GM20431 (cell line): ENCODE data around the gene SSNA1.

ENCODE experiments used
- in situ Hi-C: fragments of 300-500 bp; cut with MseI, MboI; formaldehyde crosslinking; loops from one replicate; pipeline ENCODE4 v1.15.0; 2020; ENCODE audit warnings: low sequenced_read_pairs; ENCODE audit not compliant: unreplicated experiment

Gene SSNA1

DNA sequence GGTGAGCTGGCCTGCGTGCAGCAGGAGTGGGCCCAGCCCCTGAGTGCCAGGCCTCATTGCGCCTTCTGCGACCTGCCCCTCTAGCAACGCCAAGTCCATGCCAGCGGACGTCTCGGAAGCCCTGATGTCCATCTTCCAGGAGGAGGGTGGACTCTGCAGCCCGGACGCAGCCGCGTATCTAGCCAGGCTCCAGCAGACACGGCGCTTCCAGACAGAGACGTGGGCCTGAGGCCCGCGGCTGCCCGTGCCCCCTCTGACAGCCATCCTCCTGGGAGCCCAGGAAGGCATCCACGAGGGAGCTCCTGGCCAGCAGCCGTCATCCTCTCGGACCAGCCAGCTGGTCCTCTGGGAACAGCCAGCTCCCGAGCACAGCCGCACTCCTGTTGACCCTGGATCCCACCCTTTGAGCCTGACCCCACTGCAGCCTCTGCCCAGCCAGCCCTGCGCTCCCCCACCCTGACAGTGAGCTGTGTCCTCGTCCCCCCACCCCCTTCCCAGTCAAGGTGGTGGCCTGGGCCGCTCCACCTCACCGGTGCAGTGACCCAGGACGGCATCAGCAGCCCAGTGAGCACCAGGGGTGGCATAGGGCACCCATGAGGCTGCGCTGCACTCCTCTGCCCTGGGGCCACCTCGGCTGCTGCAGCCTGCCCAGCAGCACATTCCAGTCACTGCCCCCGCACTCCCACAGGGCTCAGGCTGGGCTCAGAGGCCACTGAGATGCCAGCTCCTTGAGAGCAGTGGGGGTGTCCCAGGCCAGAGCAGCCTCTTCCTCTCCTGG lies 27.9 kb downstream of the SSNA1 start:
- in situ Hi-C loops: no loop called here

GRCh38 chr9:137217276-137218211 lies 29.1 kb downstream of the SSNA1 start:
- in situ Hi-C loops: no loop called here

DNA sequence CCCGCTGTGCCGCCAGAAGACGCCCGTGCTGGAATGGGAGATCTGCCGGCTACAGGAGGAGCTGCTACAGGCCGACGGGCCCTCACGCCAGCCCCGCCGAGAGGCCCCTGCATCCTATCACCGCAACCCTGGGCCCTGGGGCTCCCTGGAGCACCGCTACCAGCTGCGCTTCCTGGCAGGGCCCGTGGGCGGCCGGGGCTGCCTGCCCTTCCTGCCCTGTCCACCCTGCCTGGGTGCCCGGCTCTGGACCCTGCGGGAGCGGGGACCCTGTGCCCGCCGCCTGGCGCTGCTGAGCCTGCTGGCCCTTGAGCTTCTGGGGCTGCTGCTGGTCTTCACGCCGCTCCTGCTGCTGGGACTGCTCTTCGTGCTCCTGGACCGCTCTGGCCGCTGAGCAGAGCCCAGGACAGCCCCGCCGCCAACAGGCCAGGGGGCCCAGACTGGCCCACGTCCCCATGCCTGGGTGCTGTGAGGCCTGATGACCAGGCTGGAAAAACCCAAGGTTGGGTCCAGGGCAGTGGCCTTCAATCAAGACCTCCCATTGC lies 29.8 kb downstream of the SSNA1 start:
- in situ Hi-C loops: no loop called here

DNA sequence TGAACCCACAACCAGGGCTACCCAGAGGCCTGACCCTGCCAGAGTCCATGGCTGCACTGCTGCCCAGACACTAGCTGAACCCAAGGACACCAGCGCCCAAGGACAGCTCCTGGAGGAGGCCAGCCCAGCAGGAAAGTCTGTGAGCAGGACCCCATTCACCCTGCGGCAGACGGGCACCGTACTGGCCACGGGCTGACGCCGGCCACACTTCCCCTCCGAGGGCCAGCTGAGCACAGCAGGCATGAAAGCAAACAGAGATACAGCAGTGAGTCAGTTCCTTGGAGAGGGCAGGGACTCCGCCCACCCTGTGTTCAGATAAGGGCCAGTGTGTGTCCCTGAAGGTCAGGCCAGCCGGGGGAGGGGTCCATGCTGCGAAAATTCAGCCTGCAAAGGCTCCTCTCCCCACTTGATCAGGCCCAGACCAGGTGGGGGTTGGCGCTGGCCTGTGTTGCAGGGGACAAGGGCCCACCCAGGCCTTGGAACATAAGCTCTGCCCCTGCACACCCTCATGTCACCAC lies 30.3 kb downstream of the SSNA1 start:
- in situ Hi-C loops: no loop called here

GRCh38 chr9:137219757-137220316 lies 31.4 kb downstream of the SSNA1 start:
- in situ Hi-C loops: loop anchor here (10.0 kb wide), 1 partner anchor 95 kb away; no protein-coding TSS in a partner anchor

GRCh38 chr9:137220317-137221094 lies 32.0 kb downstream of the SSNA1 start:
- in situ Hi-C loops: loop anchor here (10.0 kb wide), 1 partner anchor 96 kb away; no protein-coding TSS in a partner anchor

GRCh38 chr9:137221095-137221505 lies 32.6 kb downstream of the SSNA1 start:
- in situ Hi-C loops: loop anchor here (10.0 kb wide), 1 partner anchor 96 kb away; no protein-coding TSS in a partner anchor

- in situ Hi-C loops: loop anchor here (10.0 kb wide), 1 partner anchor 97 kb away; no protein-coding TSS in a partner anchor
Observed at GRCh38 chr9:137221506-137222111, 33.1 kb downstream of the SSNA1 start.

DNA sequence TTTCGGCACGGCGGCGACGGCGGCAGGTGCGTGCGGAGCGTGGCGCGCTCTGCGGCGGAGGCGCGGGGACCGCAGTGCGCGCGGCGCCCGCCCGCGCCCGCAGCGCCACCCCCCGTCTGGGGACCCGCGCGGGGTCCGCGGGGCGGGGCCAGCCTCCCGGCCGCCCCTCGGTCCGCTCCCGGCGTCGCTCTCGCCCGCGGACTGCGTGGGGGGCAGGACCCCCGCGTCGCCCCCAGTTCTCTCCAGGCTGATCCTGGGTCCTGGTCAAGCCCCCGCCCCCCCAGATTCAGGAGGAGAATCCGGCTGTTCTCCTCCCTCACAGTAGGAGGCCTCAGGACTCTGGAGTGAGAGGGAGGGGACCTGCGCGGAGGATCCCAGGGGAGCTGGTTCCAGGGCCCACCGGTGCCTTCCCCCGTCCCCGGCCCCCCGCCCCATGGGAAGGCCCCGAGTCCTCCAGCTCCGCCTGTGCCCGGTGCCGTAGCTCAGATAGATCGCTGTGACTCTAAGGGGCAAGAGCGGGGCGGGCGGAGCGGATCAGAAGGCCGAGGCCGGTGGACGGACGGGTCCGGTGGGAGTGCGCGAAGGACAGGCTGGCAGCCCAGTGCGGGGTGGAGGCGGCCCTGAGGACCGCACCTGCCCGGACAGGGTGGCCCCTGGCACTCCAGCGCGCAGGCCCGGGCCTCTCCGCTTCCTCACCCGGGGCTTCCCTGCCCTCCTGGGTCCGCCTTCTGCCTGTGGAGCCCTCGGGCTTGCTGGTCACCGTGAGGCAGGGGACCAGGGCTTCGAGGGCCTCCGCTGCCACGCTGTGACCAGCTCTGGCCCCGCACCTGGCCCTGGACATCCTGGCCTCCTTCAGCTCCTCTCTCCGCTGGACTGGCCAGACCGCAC lies 34.0 kb downstream of the SSNA1 start, which contains the start of gene RNF208:
Gene RNF208 (minus strand): TSS at position 51 of the 888 bp plus-strand sequence. CDS start 1,028 bp downstream, outside the sequence.
- in situ Hi-C loops: loop anchor here (10.0 kb wide), 1 partner anchor 98 kb away; no protein-coding TSS in a partner anchor

DNA sequence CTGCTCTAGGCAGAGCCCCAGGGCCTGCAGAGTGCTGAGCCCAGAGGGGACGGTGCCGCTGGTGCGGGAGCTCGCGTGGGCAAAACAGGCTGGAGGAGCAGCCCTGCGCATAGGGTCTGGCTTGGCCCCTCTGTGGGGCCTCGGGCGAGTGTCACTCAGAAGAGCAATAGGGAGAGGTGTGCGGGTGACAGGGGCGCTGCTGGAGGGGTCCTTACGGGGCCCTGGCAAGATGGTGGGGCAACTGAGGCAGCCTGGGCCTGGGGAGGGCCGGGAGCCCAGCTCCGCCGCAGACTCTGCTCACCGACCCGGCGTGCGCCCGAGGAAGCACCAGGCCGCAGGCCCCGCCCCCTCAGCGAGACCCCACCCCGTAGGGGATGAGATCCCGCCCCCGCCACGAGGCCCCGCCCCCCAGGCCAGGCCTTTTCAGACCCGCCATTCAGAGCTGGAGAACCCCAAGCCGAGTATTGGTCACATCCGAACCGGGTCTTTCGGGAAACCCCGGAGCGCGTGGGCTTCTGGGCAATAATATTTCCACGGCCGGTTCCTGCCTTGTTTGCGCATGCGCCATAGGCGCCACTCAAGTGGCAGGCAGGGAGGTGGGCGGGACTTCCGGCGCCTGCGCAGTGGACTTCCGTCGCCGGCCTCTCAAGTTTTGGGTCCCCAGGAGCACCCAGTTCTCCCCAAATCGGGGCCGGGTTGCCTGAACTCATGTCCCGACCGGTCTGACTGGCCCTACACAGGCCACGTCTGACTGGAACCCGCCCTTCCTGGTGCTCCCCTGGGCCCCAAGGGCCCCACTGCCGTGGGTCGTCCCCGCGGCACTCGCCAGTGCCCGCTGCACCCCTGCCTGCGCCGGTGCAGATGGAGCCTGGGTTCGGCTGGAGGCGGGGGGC lies 34.8 kb downstream of the SSNA1 start:
- in situ Hi-C loops: loop anchor here (10.0 kb wide), 1 partner anchor 99 kb away; no protein-coding TSS in a partner anchor

DNA sequence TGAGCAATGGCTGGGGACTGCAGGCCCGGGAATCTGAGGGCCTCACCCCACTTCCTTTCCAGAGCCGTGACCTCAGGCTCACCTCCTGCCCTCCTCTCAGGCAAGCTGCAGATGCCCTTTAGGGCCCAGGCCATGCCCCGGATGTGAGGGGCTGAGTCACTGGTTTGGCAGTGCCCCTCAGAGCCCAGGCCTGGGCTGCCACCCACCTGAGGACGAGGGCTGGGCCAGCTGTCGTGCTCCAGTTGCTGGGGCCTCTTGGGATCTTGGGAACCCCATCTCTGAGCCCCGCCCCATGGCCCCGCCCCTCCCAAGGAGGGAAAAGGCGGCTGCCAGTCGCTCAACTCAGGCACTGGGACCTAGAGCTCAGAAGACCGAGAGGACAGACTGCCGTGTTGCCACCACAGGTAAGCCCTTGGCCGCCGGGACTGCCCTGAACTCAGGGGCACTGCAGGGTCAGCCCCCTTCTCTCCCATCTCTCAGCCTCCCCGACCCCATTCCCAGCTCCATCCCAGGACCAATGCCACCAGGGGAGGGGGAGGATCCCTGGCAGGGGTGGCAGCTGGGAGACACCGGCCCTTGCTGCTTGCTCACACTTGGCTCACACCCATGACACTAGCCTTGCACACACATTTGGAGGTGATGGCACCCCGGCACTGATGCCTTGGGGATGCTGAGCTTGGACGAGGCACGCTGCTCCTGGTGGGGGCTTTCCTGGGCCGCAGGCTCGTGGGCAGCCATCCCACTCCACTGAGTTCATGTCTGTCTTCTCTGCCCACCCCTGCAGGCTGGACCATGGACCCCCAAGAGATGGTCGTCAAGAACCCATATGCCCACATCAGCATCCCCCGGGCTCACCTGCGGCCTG lies 36.6 kb downstream of the SSNA1 start, which contains the start of gene CYSRT1:
Gene CYSRT1 (plus strand): TSS at position 345 of the 865 bp plus-strand sequence. CDS start 448 bp downstream, at position 793.
- in situ Hi-C loops: loop anchor here (10.0 kb wide), 1 partner anchor 100 kb away; no protein-coding TSS in a partner anchor

DNA sequence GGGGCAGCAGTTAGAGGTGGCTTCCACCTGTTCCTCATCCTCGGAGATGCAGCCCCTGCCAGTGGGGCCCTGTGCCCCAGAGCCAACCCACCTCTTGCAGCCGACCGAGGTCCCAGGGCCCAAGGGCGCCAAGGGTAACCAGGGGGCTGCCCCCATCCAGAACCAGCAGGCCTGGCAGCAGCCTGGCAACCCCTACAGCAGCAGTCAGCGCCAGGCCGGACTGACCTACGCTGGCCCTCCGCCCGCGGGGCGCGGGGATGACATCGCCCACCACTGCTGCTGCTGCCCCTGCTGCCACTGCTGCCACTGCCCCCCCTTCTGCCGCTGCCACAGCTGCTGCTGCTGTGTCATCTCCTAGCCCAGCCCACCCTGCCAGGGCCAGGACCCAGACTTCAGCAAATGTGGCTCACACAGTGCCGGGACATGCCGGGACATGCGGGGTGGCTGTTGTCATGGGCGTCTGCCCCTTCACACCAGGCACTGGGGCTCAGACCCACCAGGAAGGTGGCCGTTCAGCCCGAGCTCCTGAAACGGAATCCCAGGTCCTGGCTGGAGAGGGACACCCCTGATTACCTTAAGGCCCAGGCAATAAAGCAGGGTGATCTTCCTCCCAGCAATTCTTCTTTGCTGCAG lies 37.3 kb downstream of the SSNA1 start:
- in situ Hi-C loops: loop anchor here (10.0 kb wide), 1 partner anchor 101 kb away; no protein-coding TSS in a partner anchor

GRCh38 chr9:137226338-137227053 lies 38.0 kb downstream of the SSNA1 start:
- in situ Hi-C loops: loop anchor here (10.0 kb wide), 1 partner anchor 102 kb away; no protein-coding TSS in a partner anchor
